T47D (cell line): Measurements from ENCODE around the gene GP5.

Source experiments
- DNase-seq, 2 experiments: peaks; one replicate each; pipeline versions ENCODE4 v3.0.0 to v3.0.0-alpha.2; 2011 to 2012; ENCODE audit warnings: low read depth in 1 of 2, low spot score in 1 of 2
- JUND ChIP-seq: IDR thresholded peaks from 2 replicates; pipeline ENCODE4 v1.6.1; 2012; ENCODE audit warnings: low read depth
- in situ Hi-C: cut with HindIII; loops from 2 replicates; pipeline ENCODE4 v1.10.0; 2016; ENCODE audit warnings: low sequenced_read_pairs, low pct_unique_long_range_greater_than_20kb

Gene GP5

DNA sequence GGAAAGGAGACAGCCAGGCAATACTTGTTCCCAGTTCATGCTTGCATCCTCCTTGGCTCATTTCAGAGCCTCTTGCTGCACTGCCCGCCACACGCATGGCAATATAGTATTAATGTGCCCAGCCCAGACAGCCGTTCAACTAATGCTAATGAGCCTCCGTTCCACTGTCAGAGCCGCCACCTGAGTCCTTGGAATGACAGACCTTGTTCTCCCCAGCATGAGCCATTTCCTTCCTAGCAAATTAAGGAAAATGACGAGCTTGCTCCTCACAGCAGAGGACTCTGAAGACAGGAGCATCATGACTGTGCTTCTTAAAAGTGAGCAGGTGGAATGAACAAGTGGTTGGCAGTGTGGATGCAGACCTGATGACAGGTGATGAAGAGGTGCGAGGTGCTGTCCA, 18.7 kb downstream of the GP5 start:
- no peak for TF ChIP-seq JUND
- no peak for DNase-seq
- in situ Hi-C loops = no loop called here

DNA sequence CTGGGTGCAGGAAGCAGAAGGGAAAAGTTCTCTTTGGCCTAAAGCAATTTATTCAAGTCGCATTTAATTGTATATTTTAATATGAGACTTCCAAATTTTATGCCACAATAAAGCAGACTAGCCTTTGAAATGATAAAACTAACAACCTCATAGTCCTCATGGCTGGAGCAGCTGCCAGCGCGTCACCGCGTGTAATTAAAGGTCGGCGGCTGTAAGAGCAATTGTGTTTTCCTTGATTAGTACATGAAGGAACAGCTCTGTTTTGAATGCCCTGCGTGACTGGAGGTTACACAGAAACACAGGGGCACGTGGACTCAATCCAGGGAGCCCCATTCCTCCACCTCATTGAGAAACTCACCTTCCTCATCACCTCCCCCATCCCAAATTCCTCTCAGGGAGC, 19.4 kb downstream of the GP5 start:
- DNase-seq = no peak
- no peak for TF ChIP-seq JUND
- in situ Hi-C loops = no loop called here

DNA sequence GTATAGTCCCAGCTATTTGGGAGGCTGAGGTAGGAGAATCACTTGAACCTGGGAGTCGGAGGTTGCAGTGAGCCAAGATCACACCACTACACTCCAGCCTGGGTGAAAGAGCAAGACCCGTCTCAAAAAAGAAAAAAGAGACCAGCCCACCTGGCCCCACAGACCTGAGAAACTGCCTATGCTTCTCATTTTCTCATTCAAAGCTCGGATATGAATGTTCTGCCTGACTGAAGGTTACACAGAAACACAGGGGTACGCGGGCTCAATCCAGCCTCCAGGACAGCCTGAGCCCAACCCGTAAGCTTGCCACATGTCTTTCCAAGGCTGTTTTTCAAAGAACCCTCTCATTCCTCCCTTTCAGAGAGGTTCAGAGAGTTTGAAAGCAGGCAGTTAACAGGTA, 19.8 kb downstream of the GP5 start:
- no peak for TF ChIP-seq JUND
- no peak for DNase-seq
- in situ Hi-C loops = no loop called here

DNA sequence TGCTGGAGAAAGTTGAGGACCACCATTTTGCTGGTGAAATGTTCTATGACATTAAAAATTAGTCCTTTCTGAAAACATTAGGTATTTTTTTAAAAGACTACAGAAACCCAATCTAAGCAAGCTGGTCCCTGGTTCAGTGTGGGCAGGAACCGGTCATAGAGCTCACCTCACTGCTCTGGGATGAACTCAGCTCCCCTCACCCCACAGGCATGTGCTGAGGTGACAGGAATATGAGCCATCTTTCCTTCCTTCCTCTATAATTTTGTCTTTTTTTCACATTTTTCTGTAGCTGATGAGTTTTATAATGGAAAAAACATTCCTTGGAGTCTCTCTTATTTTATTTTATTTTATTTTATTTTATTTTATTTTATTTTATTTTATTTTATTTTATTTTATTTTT, 21.4 kb downstream of the GP5 start:
- in situ Hi-C loops = no loop called here
- TF ChIP-seq JUND = no peak
- no peak for DNase-seq

DNA sequence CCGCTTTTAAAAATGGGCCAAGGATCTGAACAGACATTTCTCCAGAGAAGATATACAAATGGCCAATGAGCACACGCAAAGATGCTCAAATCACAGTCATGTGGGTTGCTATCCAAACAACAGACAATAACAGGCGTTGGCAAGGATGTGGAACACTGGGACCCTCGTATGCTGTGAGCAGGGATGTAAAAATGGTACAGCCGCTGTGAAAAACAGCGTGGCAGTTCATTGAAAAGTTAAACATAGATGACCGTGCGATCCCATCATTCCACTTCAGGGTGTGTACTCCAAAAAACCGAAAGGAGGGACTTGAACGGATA, 22.9 kb downstream of the GP5 start:
- TF ChIP-seq JUND = no peak
- DNase-seq = no peak
- in situ Hi-C loops = no loop called here

DNA sequence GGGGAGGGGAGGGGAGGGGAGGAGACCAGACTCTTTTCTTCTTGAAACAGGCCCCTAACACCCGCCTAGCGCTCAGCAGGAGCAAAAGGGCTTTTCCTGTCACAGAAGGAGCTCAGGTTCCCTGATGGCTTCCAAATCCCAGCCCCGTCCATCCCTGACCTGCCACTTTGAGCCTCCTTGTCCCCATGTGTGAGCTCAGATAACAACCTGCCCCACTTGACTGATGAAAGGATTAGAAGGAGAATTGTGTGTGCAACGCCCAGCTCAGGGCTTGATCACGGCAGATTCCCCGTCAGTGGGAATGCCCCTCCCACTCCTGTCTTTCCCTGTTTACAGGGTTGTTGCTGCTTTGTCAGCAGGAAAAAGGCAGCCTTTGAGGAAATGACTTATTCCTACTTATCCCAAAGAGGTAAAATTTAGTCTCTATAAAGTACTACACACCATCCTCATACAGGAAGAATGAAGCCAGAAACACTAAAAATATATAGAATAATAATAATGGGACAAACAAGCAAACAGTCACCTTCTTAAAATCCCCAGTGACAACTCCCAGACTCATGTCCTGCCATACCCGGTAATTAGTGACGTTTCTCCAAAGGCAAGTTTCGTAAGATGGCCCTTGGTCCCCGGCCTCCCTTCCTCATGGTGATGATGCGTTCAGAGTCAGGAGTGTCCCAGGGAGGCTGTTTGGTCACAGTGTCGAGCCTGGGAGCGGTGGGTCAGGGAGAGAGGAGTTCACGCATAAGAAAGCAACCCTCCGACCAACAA, 23.4 kb downstream of the GP5 start:
- in situ Hi-C loops = no loop called here

DNA sequence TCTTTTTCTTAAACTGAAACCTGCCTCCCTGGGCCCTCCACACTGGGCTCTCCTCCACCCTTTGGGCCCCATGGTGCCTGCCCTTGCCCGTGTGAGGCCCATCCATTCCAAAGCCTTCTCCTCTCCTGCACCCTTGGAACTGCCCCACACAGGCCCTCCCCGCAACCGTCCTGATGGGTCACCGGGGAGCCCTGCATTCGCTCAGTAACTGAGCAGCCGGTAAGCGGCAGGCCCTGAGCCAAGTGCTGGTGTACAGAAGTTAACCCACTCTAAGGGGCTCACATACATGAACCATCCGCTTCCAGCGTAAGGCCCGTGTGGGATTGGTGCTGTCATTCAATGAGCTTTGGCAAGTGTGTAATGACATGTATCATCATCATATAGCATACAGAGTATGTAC, 24.1 kb downstream of the GP5 start:
- no peak for DNase-seq
- in situ Hi-C loops = no loop called here
- no peak for TF ChIP-seq JUND

More for the DNA sequence above, 23.4 kb downstream of the GP5 start:
- no peak for TF ChIP-seq JUND
- DNase-seq = no peak

DNA sequence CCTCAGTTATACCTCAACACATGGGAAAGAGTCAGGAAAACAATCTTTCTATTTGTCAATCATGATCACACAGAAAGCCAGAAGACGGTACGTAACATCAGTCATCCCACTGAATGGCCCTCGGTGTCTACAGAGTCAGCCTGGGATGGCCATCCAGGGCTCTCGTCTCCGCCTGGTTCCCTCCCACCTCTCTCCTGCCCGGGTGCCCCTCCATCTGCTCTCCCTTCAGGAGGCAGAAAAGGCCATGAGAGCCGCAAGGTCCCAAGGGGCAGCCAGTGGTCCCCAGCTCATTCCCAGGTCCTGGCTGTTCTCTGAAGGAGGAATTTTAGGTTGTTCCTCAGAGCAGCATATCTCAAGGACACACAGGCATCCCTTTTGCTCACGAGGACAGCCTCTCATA, 25.2 kb downstream of the GP5 start:
- no peak for TF ChIP-seq JUND

DNA sequence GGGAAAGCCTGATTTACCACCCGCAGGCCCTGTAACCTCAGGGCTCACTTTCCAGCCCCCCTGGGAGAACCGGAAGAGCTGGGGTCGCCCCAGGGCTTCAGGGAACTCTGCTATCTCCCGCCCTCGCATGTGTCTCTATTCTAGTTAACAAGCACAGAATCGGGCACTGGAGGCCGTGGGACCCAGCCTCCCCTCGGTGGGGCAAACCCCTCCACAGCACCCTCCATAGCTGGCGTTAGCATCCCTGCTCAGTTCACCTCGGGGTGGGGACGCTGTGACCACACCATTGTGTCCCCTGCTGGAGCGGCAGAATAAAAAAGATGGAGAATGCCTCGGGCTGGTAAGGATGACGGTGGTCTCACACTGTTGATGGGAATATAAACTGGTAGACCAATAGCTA, 26.0 kb downstream of the GP5 start:
- in situ Hi-C loops = no loop called here
- TF ChIP-seq JUND = no peak
- DNase-seq = no peak

More for the DNA sequence above, 25.2 kb downstream of the GP5 start:
- DNase-seq = no peak
- in situ Hi-C loops = no loop called here

DNA sequence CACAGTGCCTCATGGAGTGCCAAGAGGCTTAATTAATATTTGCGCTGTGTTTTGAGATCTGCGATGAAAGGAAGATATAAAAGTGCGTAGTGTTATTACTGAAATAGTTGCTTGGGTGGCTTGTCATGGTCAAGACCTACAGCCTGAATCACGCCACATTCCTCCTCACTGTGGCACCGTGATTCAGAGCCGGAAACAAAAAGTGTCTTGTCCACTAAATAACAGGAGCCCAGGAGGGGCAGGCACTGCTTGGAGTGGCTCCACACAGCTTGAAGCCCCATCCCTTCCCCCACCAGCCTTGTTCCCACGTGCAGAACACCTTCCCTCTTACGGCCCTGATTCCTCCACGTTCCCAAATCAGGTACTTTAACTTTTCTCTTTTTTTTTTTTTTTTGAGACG, 28.3 kb downstream of the GP5 start:
- in situ Hi-C loops = no loop called here
- DNase-seq = peak; percentile 62 to 76
- TF ChIP-seq JUND = no peak

DNA sequence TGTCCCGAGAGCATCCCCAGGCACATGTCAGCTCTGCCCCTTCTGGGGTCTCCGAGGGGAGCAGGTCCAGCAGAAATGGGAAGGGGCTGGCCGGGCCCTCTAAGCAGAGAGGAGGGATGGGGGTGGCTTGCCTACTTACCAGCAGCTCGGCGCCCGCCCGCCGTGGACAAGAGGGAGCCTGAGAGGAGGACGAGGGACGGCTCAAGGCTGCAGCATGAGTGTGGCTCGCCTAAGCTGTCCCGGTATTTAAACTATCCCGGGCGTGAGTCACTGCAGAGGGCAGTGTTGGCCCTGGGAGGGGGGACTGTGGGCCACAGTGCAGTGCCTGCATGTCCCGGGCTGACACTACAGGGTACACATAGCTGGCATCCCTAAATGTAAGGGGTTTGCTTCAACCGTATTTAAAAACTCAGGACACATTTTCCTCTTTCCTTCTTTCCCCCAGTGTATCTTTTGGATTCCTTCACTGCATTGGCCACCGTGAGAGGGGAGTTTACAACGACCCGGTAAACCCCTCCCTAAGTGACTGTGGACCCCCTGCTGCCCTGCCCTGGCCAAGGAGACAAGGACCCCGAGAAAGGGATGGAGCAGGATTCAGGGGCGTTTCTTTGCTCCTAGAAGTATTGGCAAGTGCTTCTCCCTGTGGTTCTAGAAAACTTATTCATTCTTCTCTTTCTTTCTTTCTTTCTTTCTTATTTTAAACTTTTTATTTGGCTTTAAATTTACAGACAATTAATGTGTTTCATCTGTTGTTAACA, 29.4 kb downstream of the GP5 start, which contains the start of gene LRRC15:
TSS of gene LRRC15 (minus strand) at position 222 of the 758 bp plus-strand sequence. CDS start 8,700 bp downstream, outside the sequence.
- no peak for TF ChIP-seq JUND
- in situ Hi-C loops = no loop called here

DNA sequence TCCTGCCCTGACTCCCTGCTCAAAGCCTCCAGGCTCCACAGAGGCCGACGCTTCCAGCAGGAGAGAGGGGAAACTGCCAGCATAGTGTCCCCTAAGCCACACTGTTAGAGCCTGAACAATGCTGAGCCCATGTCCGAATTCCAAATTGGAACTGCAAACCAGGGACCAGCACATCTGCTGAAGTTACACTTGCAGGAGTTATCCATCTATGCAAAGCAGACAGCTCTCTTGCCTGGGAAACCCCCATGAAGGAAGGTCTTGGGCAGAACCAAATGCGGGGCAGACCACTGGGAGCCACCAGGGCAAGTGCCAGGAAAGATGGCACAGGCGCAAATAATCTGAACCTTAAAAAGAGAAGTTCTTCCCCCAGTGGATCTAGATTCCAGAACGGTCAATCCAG, 30.1 kb downstream of the GP5 start:
- no peak for TF ChIP-seq JUND
- in situ Hi-C loops = no loop called here
- DNase-seq = no peak

More for the DNA sequence above, 29.4 kb downstream of the GP5 start, which contains the start of gene LRRC15:
- peak; percentile 79 to 85 for DNase-seq
